ENCODE results near the gene HSPBP1.

HSPBP1 gene

GRCh38 chr19:55223291-55224037 is 56.4 kb downstream of the HSPBP1 start:
- DNase-seq, result no peak

- DNase-seq, result no peak
Measured at GRCh38 chr19:55220525-55220924, 59.4 kb downstream of the HSPBP1 start.

GRCh38 chr19:55216461-55217198 is 63.3 kb downstream of the HSPBP1 start:
- peak in 50 of 51 donors; percentile 3 to 87 (median 63) for DNase-seq

- no peak for DNase-seq
Measured at GRCh38 chr19:55213547-55213946, 66.4 kb downstream of the HSPBP1 start.

- peak in 2 of 51 donors; percentile 2 to 3 for DNase-seq
Measured at GRCh38 chr19:55212447-55212846, 67.5 kb downstream of the HSPBP1 start.

Measured in hypothalamus (tissue), 51 donors.